Measurements from ENCODE around the gene SOX5.
A peak's percentile ranks its signal among the peaks of the same experiment; 100 is the strongest.

Gene SOX5

GRCh38 chr12:23634344-23634743, 315.1 kb downstream of the SOX5 start:
- Mint-ChIP-seq H3K36me3 (ENCODE audit: low read depth) (peaks cover 24% of the 10 kb centered on the region), H3K4me1 (peaks cover 5% of the 10 kb centered on the region), H3K9me3 (no peaks in the 10 kb centered on the region)

DNA sequence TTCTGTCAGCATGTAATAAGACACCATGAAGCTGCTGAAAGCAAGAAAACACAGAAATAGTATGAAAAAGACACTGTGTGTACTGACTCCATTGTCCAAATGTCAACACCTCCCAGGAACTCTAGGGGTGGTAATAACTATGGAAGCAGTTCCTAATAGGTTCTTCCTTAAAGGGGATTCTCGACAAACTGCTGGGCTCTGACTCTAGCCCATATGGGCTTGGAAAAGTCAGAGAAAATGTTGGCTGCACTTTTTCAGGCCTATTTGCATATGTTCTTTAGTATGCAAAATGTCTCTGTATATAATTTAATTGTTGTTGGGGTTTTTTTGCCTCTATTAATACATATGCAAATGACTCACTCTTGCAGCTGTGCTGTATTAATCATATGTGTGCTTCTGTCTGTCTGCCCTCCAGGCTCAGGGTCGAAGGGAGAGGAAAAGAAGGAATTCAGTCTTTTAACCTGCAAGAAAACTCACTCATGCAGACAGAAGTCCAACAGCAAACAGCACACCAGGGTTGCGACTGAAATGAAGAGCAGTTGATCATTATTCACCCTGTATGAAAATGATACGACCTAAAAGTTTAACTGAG, 317.6 kb downstream of the SOX5 start:
- Mint-ChIP-seq H3K9me3 (no peaks in the 10 kb centered on the region), H3K27ac (peak overlapping the region in 1 of 3 experiments; percentile 52), H3K36me3 (ENCODE audit: low read depth) (peaks cover 6% of the 10 kb centered on the region), H3K4me3 (no peak overlapping the region), H3K4me1 (peaks cover 5% of the 10 kb centered on the region), H3K27me3 (ENCODE audit: low read depth) (no peaks in the 10 kb centered on the region)
- no peak for TF ChIP-seq CTCF (IDR thresholded peaks at IDR 0.05; ENCODE audit: unreplicated experiment in 3 of 3)

More at GRCh38 chr12:23634344-23634743, 315.1 kb downstream of the SOX5 start:
- H3K4me3 Mint-ChIP-seq: no peak overlapping the region
- no peaks in the 10 kb centered on the region for H3K27me3 Mint-ChIP-seq (ENCODE audit: low read depth)
- no peak overlapping the region for H3K27ac Mint-ChIP-seq
- TF ChIP-seq CTCF (IDR thresholded peaks at IDR 0.05; ENCODE audit: unreplicated experiment in 3 of 3): no peak

DNA sequence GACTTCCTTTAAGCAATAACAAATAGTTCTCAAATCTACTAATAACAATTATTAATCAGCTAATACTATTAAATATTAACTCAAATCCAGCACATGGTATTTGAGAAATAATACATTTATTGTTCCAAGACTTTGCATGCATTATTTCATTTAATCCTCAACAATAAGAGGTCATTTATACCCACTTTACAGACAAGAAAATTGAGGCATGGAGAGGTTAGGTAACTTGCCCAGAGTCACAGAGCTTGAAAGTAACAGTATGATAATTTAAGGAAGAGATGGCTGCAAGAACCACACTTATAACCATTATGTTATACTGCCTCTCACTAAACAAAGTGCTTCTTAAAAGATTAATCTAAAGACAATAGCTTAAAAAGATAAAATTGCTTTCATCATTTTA, 318.9 kb downstream of the SOX5 start:
- H3K36me3 Mint-ChIP-seq (ENCODE audit: low read depth): peaks cover 10% of the 10 kb centered on the region
- peaks cover 5% of the 10 kb centered on the region for H3K4me1 Mint-ChIP-seq
- no peak for TF ChIP-seq CTCF (IDR thresholded peaks at IDR 0.05; ENCODE audit: unreplicated experiment in 3 of 3)
- no peaks in the 10 kb centered on the region for H3K9me3 Mint-ChIP-seq
- no peak overlapping the region for H3K27ac Mint-ChIP-seq
- no peak overlapping the region for H3K4me3 Mint-ChIP-seq
- no peaks in the 10 kb centered on the region for H3K27me3 Mint-ChIP-seq (ENCODE audit: low read depth)

DNA sequence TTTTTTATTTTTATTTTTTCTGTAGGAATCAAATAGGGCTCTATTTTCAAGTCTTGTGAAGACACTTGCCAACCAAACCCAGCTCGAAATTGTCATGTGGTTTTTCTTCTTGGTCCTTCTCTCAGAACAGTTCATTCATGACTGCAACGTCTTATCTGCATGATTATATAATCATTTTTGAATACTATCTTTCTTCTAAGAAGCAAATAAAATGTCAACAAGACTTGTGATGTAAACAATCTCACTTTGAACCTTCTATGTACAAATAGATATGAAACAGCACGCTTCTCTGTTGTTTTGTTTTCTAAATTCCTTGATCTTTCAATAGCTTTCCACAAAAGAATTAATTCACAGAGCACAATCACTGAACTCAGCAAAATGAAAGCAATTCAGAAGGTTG, 320.7 kb downstream of the SOX5 start:
- no peaks in the 10 kb centered on the region for H3K27me3 Mint-ChIP-seq (ENCODE audit: low read depth)
- peaks cover 5% of the 10 kb centered on the region for H3K4me1 Mint-ChIP-seq
- peaks cover 2% of the 10 kb centered on the region for H3K9me3 Mint-ChIP-seq
- TF ChIP-seq CTCF (IDR thresholded peaks at IDR 0.05; ENCODE audit: unreplicated experiment in 3 of 3): no peak
- no peak overlapping the region for H3K27ac Mint-ChIP-seq
- peaks cover 13% of the 10 kb centered on the region for H3K36me3 Mint-ChIP-seq (ENCODE audit: low read depth)
- H3K4me3 Mint-ChIP-seq: no peak overlapping the region

- peaks cover 3% of the 10 kb centered on the region for H3K9me3 Mint-ChIP-seq
- peaks cover 14% of the 10 kb centered on the region for H3K36me3 Mint-ChIP-seq (ENCODE audit: low read depth)
- H3K4me3 Mint-ChIP-seq: no peak overlapping the region
- no peaks in the 10 kb centered on the region for H3K27me3 Mint-ChIP-seq (ENCODE audit: low read depth)
- TF ChIP-seq CTCF (IDR thresholded peaks at IDR 0.05; ENCODE audit: unreplicated experiment in 3 of 3): no peak
- H3K4me1 Mint-ChIP-seq: peaks cover 2% of the 10 kb centered on the region
- H3K27ac Mint-ChIP-seq: no peak overlapping the region
These were observed 322.7 kb downstream of the SOX5 start for GRCh38 chr12:23626791-23627190.

- Mint-ChIP-seq H3K27ac (peak overlapping the region in 1 of 3 experiments; percentile 59), H3K27me3 (ENCODE audit: low read depth) (no peaks in the 10 kb centered on the region), H3K4me3 (no peak overlapping the region), H3K36me3 (ENCODE audit: low read depth) (peaks cover 14% of the 10 kb centered on the region), H3K4me1 (peaks cover 26% of the 10 kb centered on the region), H3K9me3 (peaks cover 3% of the 10 kb centered on the region)
- TF ChIP-seq CTCF (IDR thresholded peaks at IDR 0.05; ENCODE audit: unreplicated experiment in 3 of 3): no peak
These were observed 327.6 kb downstream of the SOX5 start for GRCh38 chr12:23621900-23622299.
